Chondrocyte (in vitro differentiated cells): Measurements from ENCODE around the gene ELMO1. TPM values are rescaled to one million over a fixed set of nuclear protein-coding genes. Genes with fewer than 3 reads are reported as not detected.

Experiments
- DNase-seq: peaks from one replicate; pipeline ENCODE4 v3.0.0; 2021; ENCODE audit warnings: mixed read lengths, low spot score
- H3K27ac Mint-ChIP-seq: one replicate; pipeline ENCODE4 v1.8.0; 2021; ENCODE audit warnings: mild to moderate bottlenecking, moderate library complexity, mixed read lengths; ENCODE audit not compliant: unreplicated experiment
- H3K27me3 Mint-ChIP-seq: 2 replicates; pipeline ENCODE4 v1.8.0; 2021; ENCODE audit warnings: low read depth, mixed read lengths
- H3K36me3 Mint-ChIP-seq: 2 replicates; pipeline ENCODE4 v1.8.0; 2021; ENCODE audit warnings: low read depth, mixed read lengths
- H3K4me1 Mint-ChIP-seq: 2 replicates; pipeline ENCODE4 v1.8.0; 2021; ENCODE audit warnings: low read depth, mild to moderate bottlenecking, mixed read lengths
- H3K4me3 Mint-ChIP-seq: one replicate; pipeline ENCODE4 v1.8.0; 2021; ENCODE audit warnings: mild to moderate bottlenecking, moderate library complexity, mixed read lengths; ENCODE audit not compliant: unreplicated experiment
- H3K9me3 Mint-ChIP-seq: 2 replicates; pipeline ENCODE4 v1.8.0; 2021; ENCODE audit warnings: low read depth, mixed read lengths
- total RNA-seq: library from RNA; stranded (reverse); gene quantifications from 3 replicates; pipeline ENCODE4 v1.2.1, GENCODE V29; 2021
- TF ChIP-seq, protein P1 (sequence below): fragments of 200-600 bp; sonication (generic); IDR thresholded peaks from 2 replicates; pipeline ENCODE4 v1.5.0; 2021; ENCODE audit warnings: antibody characterized with exemption, mild to moderate bottlenecking, moderate library complexity

The ELMO1 gene
- total RNA-seq, 1 donor from 2014 or later = 0.42 TPM

DNA sequence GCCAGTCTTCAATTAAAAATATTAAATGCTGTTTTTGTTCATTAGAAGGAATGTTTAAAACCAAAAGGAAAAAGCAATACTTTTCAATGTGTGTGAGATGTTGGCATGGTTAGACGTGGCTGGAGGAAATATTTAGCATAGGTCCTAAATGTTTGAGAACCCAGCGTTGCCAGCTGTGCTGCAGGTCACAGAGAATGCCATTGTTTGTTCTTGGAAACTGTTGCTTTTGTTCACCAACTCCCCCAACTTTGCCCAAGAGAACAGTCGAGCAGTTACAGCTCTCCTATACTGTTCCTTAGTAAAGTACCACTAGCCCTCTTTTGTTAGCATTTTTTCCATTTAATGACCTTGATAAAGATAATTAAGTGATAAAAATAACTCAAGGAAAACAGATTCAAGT lies 44.5 kb upstream of the ELMO1 start:
- H3K27ac Mint-ChIP-seq = no peak overlapping the region
- H3K4me3 Mint-ChIP-seq = no peak overlapping the region
- DNase-seq = no peak
- no peaks in the 10 kb centered on the region for H3K27me3 Mint-ChIP-seq
- TF ChIP-seq, protein P1, sequence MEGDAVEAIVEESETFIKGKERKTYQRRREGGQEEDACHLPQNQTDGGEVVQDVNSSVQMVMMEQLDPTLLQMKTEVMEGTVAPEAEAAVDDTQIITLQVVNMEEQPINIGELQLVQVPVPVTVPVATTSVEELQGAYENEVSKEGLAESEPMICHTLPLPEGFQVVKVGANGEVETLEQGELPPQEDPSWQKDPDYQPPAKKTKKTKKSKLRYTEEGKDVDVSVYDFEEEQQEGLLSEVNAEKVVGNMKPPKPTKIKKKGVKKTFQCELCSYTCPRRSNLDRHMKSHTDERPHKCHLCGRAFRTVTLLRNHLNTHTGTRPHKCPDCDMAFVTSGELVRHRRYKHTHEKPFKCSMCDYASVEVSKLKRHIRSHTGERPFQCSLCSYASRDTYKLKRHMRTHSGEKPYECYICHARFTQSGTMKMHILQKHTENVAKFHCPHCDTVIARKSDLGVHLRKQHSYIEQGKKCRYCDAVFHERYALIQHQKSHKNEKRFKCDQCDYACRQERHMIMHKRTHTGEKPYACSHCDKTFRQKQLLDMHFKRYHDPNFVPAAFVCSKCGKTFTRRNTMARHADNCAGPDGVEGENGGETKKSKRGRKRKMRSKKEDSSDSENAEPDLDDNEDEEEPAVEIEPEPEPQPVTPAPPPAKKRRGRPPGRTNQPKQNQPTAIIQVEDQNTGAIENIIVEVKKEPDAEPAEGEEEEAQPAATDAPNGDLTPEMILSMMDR = no peak
- H3K4me1 Mint-ChIP-seq = peaks cover 4% of the 10 kb centered on the region
- H3K36me3 Mint-ChIP-seq = peaks cover 2% of the 10 kb centered on the region
- peaks cover 4% of the 10 kb centered on the region for H3K9me3 Mint-ChIP-seq

DNA sequence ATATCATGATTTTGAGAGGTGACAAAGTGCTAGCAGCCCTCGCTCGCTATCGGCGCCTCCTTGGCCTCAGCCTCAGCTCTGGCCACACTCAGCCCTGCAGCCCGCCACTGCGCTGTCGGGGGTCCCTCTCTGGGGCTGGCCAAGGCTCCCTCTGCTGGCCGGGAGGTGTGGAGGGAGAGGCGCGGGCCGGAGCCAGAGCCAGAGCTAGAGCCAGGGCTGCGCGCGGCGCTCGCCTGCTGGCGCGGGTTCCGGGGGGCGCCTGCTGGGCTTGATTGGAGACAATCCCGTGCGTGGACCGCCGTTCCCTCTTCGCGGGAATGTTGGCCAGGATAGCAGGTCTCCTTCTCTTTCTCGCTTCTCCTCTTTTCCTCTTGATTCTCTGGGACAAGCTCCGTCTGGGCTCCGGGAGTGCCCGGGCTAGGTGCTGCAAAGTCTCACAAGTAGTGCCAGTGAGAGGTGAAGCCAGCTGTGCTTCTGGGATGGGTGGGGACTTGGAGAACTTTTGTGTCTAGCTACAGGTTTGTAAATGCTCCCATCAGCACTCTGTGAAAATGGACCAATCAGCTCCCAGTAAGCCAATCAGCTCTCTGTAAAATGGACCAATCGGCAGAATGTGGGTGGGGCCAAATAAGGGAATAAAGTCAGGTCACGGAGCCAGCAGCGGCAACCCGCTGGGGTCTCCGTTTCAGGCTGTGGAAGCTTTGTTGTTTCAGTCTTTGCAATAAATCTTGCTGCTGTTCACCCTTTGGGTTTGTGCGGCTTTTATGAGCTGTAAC lies 43.4 kb upstream of the ELMO1 start:
- peaks cover 4% of the 10 kb centered on the region for H3K4me1 Mint-ChIP-seq

GRCh38 chr7:37489703-37490102 lies 41.0 kb upstream of the ELMO1 start:
- no peak for DNase-seq
- H3K27ac Mint-ChIP-seq = no peak overlapping the region
- peaks cover 5% of the 10 kb centered on the region for H3K9me3 Mint-ChIP-seq
- H3K27me3 Mint-ChIP-seq = no peaks in the 10 kb centered on the region
- no peak overlapping the region for H3K4me3 Mint-ChIP-seq
- H3K36me3 Mint-ChIP-seq = peaks cover 2% of the 10 kb centered on the region
- H3K4me1 Mint-ChIP-seq = peaks cover 4% of the 10 kb centered on the region
- TF ChIP-seq, protein P1 = no peak

More for the DNA sequence above, 43.4 kb upstream of the ELMO1 start:
- Mint-ChIP-seq H3K27me3 (no peaks in the 10 kb centered on the region), H3K27ac (no peak overlapping the region), H3K36me3 (peaks cover 2% of the 10 kb centered on the region), H3K9me3 (peaks cover 5% of the 10 kb centered on the region), H3K4me3 (peak overlapping the region; percentile 16)
- DNase-seq = no peak
- TF ChIP-seq, protein P1 = peak; percentile 79

GRCh38 chr7:37488163-37488764 lies 39.6 kb upstream of the ELMO1 start:
- peaks cover 2% of the 10 kb centered on the region for H3K36me3 Mint-ChIP-seq
- H3K4me1 Mint-ChIP-seq = peaks cover 4% of the 10 kb centered on the region
- TF ChIP-seq, protein P1 = no peak
- no peak for DNase-seq
- H3K9me3 Mint-ChIP-seq = peaks cover 5% of the 10 kb centered on the region
- H3K27ac Mint-ChIP-seq = no peak overlapping the region
- no peaks in the 10 kb centered on the region for H3K27me3 Mint-ChIP-seq
- no peak overlapping the region for H3K4me3 Mint-ChIP-seq

DNA sequence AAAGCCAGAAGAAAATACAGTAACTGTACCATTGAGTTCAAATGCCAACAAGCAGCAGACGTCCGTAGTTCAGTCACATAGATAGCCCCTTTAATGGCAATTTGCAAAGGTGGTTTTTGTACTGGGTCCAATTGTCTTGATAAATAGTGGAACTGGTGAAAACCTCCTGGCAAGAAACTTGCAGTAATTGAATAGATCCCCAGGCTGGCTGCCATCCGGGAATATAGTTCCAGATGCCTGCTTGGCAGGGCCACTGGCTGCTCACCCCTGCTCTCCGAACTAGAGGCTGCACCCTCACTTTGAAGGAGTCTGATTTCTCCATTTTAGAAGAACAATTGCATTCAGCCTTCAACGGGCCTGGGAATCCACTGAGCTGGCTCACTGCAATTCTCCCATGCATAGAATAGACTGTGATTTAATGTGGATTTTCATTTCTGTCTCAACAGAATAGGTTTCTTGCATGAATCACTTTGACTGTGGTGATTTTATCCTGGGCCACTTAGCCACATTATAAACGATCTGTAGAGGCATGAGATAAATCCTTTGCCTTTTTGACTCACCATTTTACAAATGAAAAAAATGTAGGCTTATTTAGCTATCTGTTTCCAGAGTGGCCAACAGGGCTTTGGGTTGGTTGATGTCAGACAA lies 35.9 kb upstream of the ELMO1 start:
- no peak overlapping the region for H3K4me3 Mint-ChIP-seq
- H3K9me3 Mint-ChIP-seq = peaks cover 5% of the 10 kb centered on the region
- H3K4me1 Mint-ChIP-seq = peaks cover 8% of the 10 kb centered on the region
- TF ChIP-seq, protein P1 = no peak
- no peak overlapping the region for H3K27ac Mint-ChIP-seq
- no peak for DNase-seq
- peaks cover 2% of the 10 kb centered on the region for H3K36me3 Mint-ChIP-seq
- H3K27me3 Mint-ChIP-seq = no peaks in the 10 kb centered on the region
